GM12865 (cell line): ENCODE data around the gene ARMH2.

Source experiments
- DNase-seq: peaks from one replicate; pipeline ENCODE4 v3.0.0; 2010; ENCODE audit warnings: low read depth
- H3K4me3 ChIP-seq: 2 replicates; pipeline ENCODE4 v1.5.1; 2011; ENCODE audit warnings: mild to moderate bottlenecking, low read depth, low read length, control low read depth
- TF ChIP-seq, protein P1 (sequence below): IDR thresholded peaks from 2 replicates; pipeline ENCODE4 v1.5.1; 2011; ENCODE audit warnings: low read length, control low read depth, low read depth, inconsistent platforms; ENCODE audit not compliant: insufficient read depth; ENCODE audit errors: missing control alignments

The ARMH2 gene

DNA sequence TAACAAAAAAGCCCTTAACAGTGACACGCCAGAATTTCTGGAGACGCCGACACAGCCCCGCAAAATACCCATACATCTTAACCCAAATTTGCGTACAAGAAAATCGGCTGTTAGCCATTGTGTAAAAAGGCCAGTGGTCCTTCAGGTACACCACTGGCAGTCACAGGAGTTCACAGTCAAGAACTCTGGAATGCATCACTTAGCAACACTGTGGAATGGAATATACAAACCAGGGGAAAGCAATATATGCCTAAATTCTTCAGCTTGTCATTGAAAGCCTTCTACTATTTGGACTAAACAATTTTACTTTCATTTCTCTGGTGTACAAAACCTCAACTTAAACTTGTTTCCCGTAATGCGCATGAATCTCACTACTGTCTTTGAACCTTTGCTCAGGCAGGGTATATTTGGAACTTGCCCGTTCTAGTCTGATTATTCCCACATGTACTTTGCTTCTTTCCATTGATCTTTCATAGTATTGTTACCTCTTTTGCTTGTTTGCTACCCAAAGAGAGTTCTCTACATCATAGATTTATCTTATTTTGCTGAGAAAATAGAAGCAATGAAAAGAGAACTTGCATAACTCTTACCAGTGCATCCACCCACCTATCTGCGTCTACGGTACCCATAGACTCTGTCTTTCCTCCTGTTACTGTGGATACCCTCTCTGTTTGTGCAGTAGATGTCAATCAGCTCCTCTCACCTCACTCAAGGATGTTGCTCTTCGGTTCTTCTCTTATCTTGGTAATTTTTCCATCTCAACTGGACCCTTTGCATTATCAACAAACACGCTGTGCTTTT, at the start of gene ARMH2:
Gene ARMH2 (minus strand): TSS at position 178 of the 801 bp plus-strand sequence. CDS start 60 bp downstream, at position 118.
- H3K4me3 ChIP-seq, result no peak within 1 kb of the TSS
- DNase-seq, result no peak
- TF ChIP-seq, protein P1, sequence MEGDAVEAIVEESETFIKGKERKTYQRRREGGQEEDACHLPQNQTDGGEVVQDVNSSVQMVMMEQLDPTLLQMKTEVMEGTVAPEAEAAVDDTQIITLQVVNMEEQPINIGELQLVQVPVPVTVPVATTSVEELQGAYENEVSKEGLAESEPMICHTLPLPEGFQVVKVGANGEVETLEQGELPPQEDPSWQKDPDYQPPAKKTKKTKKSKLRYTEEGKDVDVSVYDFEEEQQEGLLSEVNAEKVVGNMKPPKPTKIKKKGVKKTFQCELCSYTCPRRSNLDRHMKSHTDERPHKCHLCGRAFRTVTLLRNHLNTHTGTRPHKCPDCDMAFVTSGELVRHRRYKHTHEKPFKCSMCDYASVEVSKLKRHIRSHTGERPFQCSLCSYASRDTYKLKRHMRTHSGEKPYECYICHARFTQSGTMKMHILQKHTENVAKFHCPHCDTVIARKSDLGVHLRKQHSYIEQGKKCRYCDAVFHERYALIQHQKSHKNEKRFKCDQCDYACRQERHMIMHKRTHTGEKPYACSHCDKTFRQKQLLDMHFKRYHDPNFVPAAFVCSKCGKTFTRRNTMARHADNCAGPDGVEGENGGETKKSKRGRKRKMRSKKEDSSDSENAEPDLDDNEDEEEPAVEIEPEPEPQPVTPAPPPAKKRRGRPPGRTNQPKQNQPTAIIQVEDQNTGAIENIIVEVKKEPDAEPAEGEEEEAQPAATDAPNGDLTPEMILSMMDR, result no peak

DNA sequence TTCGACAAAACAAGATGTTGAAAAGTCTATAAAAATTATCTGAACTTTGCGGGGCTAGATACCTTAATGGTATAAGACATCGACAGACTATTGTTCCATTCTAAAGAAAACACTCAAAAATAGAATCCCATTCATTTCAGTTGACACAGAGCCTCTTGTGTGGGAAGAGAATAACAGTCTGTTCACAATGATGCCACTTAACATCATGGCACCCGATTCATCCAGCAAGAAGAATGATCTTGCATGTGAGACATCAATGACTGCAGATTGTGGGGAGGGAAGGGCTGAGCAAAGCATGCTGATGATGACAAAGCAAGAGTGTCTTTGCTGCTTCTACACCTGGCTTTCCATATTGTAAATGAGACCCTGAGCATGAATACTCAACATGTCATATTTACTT, 49.7 kb upstream of the ARMH2 start:
- DNase-seq, result no peak
- TF ChIP-seq, protein P1, result no peak
- no peak overlapping the region for H3K4me3 ChIP-seq

DNA sequence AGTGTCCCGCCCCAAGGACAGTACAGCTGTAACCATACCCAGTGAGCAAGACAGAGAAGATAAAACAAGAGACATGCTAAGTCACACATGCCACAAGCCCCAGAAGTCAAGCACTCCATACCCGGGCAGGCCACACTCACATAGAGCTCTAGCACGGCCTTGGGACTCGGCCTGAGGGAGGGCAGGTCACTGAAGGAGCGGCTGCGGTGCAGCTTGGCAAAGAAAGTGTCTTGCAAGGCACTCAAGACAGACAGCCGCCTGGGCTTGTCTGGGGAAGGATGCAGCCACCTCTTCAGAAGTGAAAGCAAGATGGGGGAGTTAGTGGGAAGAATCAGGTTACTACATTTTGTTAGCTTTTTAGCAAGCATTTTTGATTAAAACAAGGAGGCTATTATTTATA, 48.7 kb upstream of the ARMH2 start:
- DNase-seq, result no peak
- H3K4me3 ChIP-seq, result no peak overlapping the region
- TF ChIP-seq, protein P1, result no peak

DNA sequence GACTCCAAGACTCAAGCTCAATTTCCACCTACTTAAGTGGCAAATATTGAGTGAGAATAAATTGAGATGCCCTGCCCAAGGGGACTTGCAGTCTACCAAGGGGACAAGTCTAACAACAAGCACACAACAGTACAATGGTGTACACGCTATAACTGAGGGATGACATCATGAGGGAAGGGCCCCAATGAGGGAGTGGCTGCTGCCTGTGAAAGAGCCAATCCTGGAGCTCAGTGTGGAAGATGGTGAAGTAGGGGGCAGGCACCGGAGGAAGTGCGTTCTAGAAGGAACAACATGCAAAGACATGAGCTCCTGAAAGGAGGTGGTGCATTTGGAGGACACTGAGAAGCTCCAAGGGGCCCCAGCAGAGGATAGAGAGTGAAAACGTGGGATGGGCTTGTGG, 46.9 kb upstream of the ARMH2 start:
- DNase-seq, result no peak
- no peak overlapping the region for H3K4me3 ChIP-seq
- TF ChIP-seq, protein P1, result no peak

DNA sequence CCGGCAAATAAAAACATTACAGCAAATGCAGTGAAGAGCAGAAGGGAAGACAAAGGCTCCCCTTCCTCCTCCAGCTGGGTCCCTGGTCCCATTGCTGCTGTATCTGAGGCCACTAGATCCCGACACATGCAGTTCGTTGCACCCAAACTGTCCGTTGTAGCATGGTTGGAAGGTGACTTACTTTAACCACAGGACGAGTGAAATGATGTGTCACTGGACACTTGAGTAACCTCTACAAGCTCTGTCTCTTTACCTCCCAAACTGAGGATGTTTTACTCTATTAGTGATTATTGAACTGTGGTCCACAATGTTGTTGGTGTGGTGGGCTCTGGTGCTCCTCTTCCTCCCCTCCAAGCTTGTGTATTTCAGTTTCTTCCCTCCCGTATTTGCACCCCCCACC, 46.2 kb upstream of the ARMH2 start:
- no peak overlapping the region for H3K4me3 ChIP-seq
- peak; percentile 60 for DNase-seq
- TF ChIP-seq, protein P1, result no peak

DNA sequence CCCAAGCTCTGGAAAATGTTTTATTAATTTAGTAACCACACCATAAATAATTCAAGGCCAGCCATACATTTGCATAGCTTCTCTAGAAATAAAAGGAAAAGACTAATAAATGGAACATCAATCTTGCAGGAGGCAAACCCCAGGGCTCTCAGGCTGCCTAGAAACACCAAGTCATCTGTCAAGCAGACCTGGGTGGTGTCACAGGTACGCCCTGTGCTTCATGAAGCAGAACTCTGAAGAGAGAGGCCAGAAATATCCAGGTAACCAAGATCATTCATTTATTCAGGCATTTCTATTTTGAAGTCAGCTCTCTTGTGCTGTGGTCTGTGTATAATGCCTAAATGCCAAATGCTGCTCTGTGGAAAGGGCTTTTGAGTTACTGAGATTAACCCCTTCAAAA, 45.3 kb upstream of the ARMH2 start:
- TF ChIP-seq, protein P1, result no peak
- DNase-seq, result no peak
- H3K4me3 ChIP-seq, result no peak overlapping the region

DNA sequence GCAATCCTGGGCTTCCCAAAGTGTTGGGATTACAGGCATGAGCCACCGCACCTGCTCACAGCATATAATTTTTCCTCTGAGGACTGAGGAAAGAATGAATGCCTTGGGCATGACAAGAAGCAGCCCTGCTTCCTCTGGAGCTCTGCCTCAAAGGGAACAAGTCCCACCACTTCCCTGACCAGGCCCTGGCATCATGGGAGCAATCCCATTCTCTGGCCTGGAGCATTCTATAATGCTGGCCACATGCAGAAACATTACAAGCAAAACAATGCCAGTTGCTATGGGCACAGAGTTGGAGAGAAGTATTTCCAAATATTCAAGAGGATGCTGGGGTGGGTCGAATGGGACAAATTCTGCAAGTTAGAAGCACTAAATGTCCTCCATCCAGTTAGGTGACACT, 41.5 kb upstream of the ARMH2 start:
- DNase-seq, result no peak
- TF ChIP-seq, protein P1, result no peak
- no peak overlapping the region for H3K4me3 ChIP-seq
